Naive thymus-derived CD4-positive, alpha-beta T cell (primary cell): ENCODE data around the gene XAGE3. TPM values are rescaled to one million over a fixed set of nuclear protein-coding genes. Genes with fewer than 3 reads are reported as not detected.
"Not testable (repeated sequence)": the region's sequence is repeated elsewhere in the genome, so short reads cannot be mapped to it uniquely, and the experiment has no call there.

ENCODE experiments used
- ATAC-seq: fragments of 150-1000 bp; cut with Tn5 transposase; 2 replicates; pipeline ENCODE4 v1.10.0; 2021; ENCODE audit warnings: mild to moderate bottlenecking, moderate library complexity
- CTCF ChIA-PET: fragments of 350-600 bp; sonication (Branson Sonifier 250); formaldehyde crosslinking; loops from one replicate; lab custom pipeline; 2021; ENCODE audit warnings: antibody characterized with exemption; lab: Charles Lee
- POLR2A ChIA-PET: fragments of 350-600 bp; sonication (Branson Sonifier 250); formaldehyde crosslinking; loops from one replicate; lab custom pipeline; 2021; ENCODE audit warnings: antibody characterized with exemption, inconsistent platforms; lab: Charles Lee
- DNase-seq, 9 donors: peaks; one replicate each; pipeline versions ENCODE4 v3.0.0 to v3.0.0-alpha.2; 2020 to 2022; ENCODE audit warnings: mixed read lengths in 1 of 9
- H3K27ac ChIP-seq: one replicate; pipeline ENCODE4 v1.7.0; 2013; ENCODE audit warnings: mild to moderate bottlenecking, low read depth, low read length, moderate library complexity
- H3K27me3 ChIP-seq, 2 donors: one replicate each; pipeline ENCODE4 v1.7.0; 2013; ENCODE audit warnings: low read length in 2 of 2, mild to moderate bottlenecking in 2 of 2, moderate library complexity in 2 of 2; ENCODE audit not compliant: control insufficient read depth in 2 of 2, insufficient read depth in 2 of 2
- H3K36me3 ChIP-seq, 3 experiments: 1 replicate in 2 of 3; 2 replicates in 1 of 3; pipeline ENCODE4 v1.7.0; 2013; ENCODE audit warnings: low read length in 3 of 3, mild to moderate bottlenecking in 3 of 3, moderate library complexity in 1 of 3; ENCODE audit not compliant: insufficient read depth in 3 of 3, control insufficient read depth in 2 of 3
- H3K4me1 ChIP-seq, 2 donors: one replicate each; pipeline ENCODE4 v1.7.0; 2013; ENCODE audit warnings: low read length in 2 of 2, mild to moderate bottlenecking in 2 of 2, moderate library complexity in 1 of 2; ENCODE audit not compliant: control insufficient read depth in 2 of 2, insufficient read depth in 2 of 2
- H3K4me3 ChIP-seq: 2 replicates; pipeline ENCODE4 v1.7.0; 2013; ENCODE audit warnings: mild to moderate bottlenecking, low read length
- H3K9me3 ChIP-seq, 3 experiments: 1 replicate in 2 of 3; 2 replicates in 1 of 3; pipeline ENCODE4 v1.7.0; 2013; ENCODE audit warnings: low read length in 3 of 3; ENCODE audit not compliant: control insufficient read depth in 2 of 3
- H3K27ac Mint-ChIP-seq, 9 donors: one replicate each; pipeline ENCODE4 v1.8.0; 2020 to 2022; ENCODE audit warnings: mixed read lengths in 9 of 9, mild to moderate bottlenecking in 8 of 9, moderate library complexity in 5 of 9, inconsistent platforms in 2 of 9
- H3K27me3 Mint-ChIP-seq, 5 donors: one replicate each; pipeline ENCODE4 v1.8.0; 2021 to 2022; ENCODE audit warnings: mixed read lengths in 5 of 5, mild to moderate bottlenecking in 1 of 5
- H3K36me3 Mint-ChIP-seq, 5 donors: one replicate each; pipeline ENCODE4 v1.8.0; 2020 to 2022; ENCODE audit warnings: mixed read lengths in 5 of 5, mild to moderate bottlenecking in 3 of 5, inconsistent platforms in 1 of 5
- H3K4me1 Mint-ChIP-seq, 7 donors: one replicate each; pipeline ENCODE4 v1.8.0; 2020 to 2022; ENCODE audit warnings: mixed read lengths in 7 of 7, mild to moderate bottlenecking in 3 of 7, inconsistent platforms in 1 of 7
- H3K4me3 Mint-ChIP-seq, 10 donors: one replicate each; pipeline ENCODE4 v1.8.0; 2020 to 2022; ENCODE audit warnings: mild to moderate bottlenecking in 10 of 10, mixed read lengths in 10 of 10, moderate library complexity in 6 of 10, inconsistent platforms in 2 of 10
- H3K9me3 Mint-ChIP-seq, 11 donors: one replicate each; pipeline ENCODE4 v1.8.0; 2020 to 2022; ENCODE audit warnings: mixed read lengths in 11 of 11, mild to moderate bottlenecking in 4 of 11, inconsistent platforms in 1 of 11, moderate library complexity in 1 of 11
- intact Hi-C, 2 donors: fragments of 100-400 bp; cut with micrococcal nuclease; formaldehyde crosslinking; loops; one replicate each; pipeline ENCODE4 v1.15.1; 2023
- polyA plus RNA-seq, 2 donors: library from polyadenylated mRNA; unstranded; fragments of 300-500 nt; fragmentation: Illumina TruSeq; gene quantifications; one replicate each; pipeline ENCODE4 v1.2.3, GENCODE V29; 2021
- total RNA-seq, 6 experiments: library from RNA in 5 of 6; stranded (reverse) in 5 of 6; gene quantifications; 1 replicate in 5 of 6; 2 replicates in 1 of 6; pipeline ENCODE4 v1.2.3 and lab custom pipeline; 2021 to 2026

Gene XAGE3
- total and polyA plus RNA-seq, 7 experiments from 2014 or later: not detected

- no peaks in the 10 kb centered on the region for H3K9me3 ChIP-seq
- no peak overlapping the region for H3K27ac Mint-ChIP-seq
- POLR2A ChIA-PET: no interaction called here
- no peaks in the 10 kb centered on the region for H3K36me3 ChIP-seq
- H3K27me3 Mint-ChIP-seq: peaks cover 0 to 7% (median 0%) of the 10 kb centered on the region in 5 donors
- H3K4me1 ChIP-seq: no peaks in the 10 kb centered on the region
- DNase-seq (no peak), ATAC-seq (no peak)
- no peak overlapping the region for H3K4me3 Mint-ChIP-seq
- intact Hi-C loops: no loop called here
- H3K27me3 ChIP-seq: no peaks in the 10 kb centered on the region
- no peaks in the 10 kb centered on the region for H3K4me1 Mint-ChIP-seq
- H3K9me3 Mint-ChIP-seq: no peaks in the 10 kb centered on the region
- CTCF ChIA-PET: no interaction called here
- H3K27ac ChIP-seq: no peak overlapping the region
- no peaks in the 10 kb centered on the region for H3K36me3 Mint-ChIP-seq
- no peak overlapping the region for H3K4me3 ChIP-seq
Measured at GRCh38 chrX:52874661-52875060, 6.8 kb upstream of the XAGE3 start.

- H3K36me3 Mint-ChIP-seq, H3K27me3 Mint-ChIP-seq, H3K9me3 ChIP-seq, intact Hi-C loops, H3K36me3 ChIP-seq, H3K4me3 ChIP-seq, H3K27me3 ChIP-seq, H3K4me1 ChIP-seq, H3K27ac ChIP-seq, H3K9me3 Mint-ChIP-seq, H3K4me1 Mint-ChIP-seq, CTCF ChIA-PET, ATAC-seq, H3K4me3 Mint-ChIP-seq, H3K27ac Mint-ChIP-seq, DNase-seq: not testable (repeated sequence)
- POLR2A ChIA-PET: interaction anchor here (0.6 kb wide), 1 partner anchor 59 kb away, joined by 5 read pairs; no protein-coding TSS in a partner anchor
Measured at GRCh38 chrX:52873825-52874224, 5.9 kb upstream of the XAGE3 start.

GRCh38 chrX:52870046-52870445, 2.2 kb upstream of the XAGE3 start:
- Mint-ChIP-seq H3K4me1 (no peaks in the 10 kb centered on the region), H3K27ac (no peak overlapping the region), H3K36me3 (no peaks in the 10 kb centered on the region), H3K9me3 (no peaks in the 10 kb centered on the region), H3K4me3 (no peak overlapping the region), H3K27me3 (peaks cover 0 to 10% (median 0%) of the 10 kb centered on the region in 5 donors)
- Histone ChIP-seq H3K27me3 (no peaks in the 10 kb centered on the region), H3K4me3 (no peak overlapping the region), H3K27ac (no peak overlapping the region), H3K36me3 (no peaks in the 10 kb centered on the region), H3K9me3 (no peaks in the 10 kb centered on the region), H3K4me1 (no peaks in the 10 kb centered on the region)
- ATAC-seq: no peak
- intact Hi-C loops: no loop called here
- DNase-seq: no peak
- POLR2A ChIA-PET: no interaction called here
- CTCF ChIA-PET: no interaction called here

- Histone ChIP-seq H3K9me3 (no peaks in the 10 kb centered on the region), H3K4me3 (no peak overlapping the region), H3K27me3 (no peaks in the 10 kb centered on the region), H3K4me1 (no peaks in the 10 kb centered on the region), H3K36me3 (no peaks in the 10 kb centered on the region), H3K27ac (no peak overlapping the region)
- H3K4me3 Mint-ChIP-seq: no peak overlapping the region
- H3K4me1 Mint-ChIP-seq: no peaks in the 10 kb centered on the region
- ChIA-PET CTCF (no interaction called here), POLR2A (no interaction called here)
- peaks cover 0 to 7% (median 0%) of the 10 kb centered on the region in 5 donors for H3K27me3 Mint-ChIP-seq
- ATAC-seq: no peak
- intact Hi-C loops: no loop called here
- H3K9me3 Mint-ChIP-seq: no peaks in the 10 kb centered on the region
- H3K36me3 Mint-ChIP-seq: no peaks in the 10 kb centered on the region
- DNase-seq: no peak
- H3K27ac Mint-ChIP-seq: no peak overlapping the region
Measured at GRCh38 chrX:52865343-52865998, 2.4 kb downstream of the XAGE3 start.

GRCh38 chrX:52856991-52857525, 10.8 kb downstream of the XAGE3 start:
- H3K27me3 ChIP-seq, H3K4me3 Mint-ChIP-seq, DNase-seq, H3K36me3 Mint-ChIP-seq, H3K4me1 ChIP-seq, POLR2A ChIA-PET, H3K36me3 ChIP-seq, H3K9me3 ChIP-seq, H3K9me3 Mint-ChIP-seq, ATAC-seq, H3K4me1 Mint-ChIP-seq, H3K27ac ChIP-seq, intact Hi-C loops, H3K4me3 ChIP-seq, H3K27ac Mint-ChIP-seq, CTCF ChIA-PET: not testable (repeated sequence)
- peaks cover 0 to 17% (median 6%) of the 10 kb centered on the region in 5 donors for H3K27me3 Mint-ChIP-seq

GRCh38 chrX:52852110-52852860, 15.6 kb downstream of the XAGE3 start:
- H3K4me1 Mint-ChIP-seq: no peaks in the 10 kb centered on the region
- no peak overlapping the region for H3K4me3 ChIP-seq
- H3K4me1 ChIP-seq: no peaks in the 10 kb centered on the region
- H3K4me3 Mint-ChIP-seq: no peak overlapping the region
- no peak for DNase-seq
- CTCF ChIA-PET: no interaction called here
- no peaks in the 10 kb centered on the region for H3K9me3 ChIP-seq
- H3K27me3 Mint-ChIP-seq: peaks cover 0 to 16% (median 7%) of the 10 kb centered on the region in 5 donors
- H3K9me3 Mint-ChIP-seq: peaks cover 0 to 2% (median 0%) of the 10 kb centered on the region in 11 donors
- H3K27me3 ChIP-seq: no peaks in the 10 kb centered on the region
- intact Hi-C loops: no loop called here
- no peak for ATAC-seq
- no peak overlapping the region for H3K27ac ChIP-seq
- no peaks in the 10 kb centered on the region for H3K36me3 ChIP-seq
- POLR2A ChIA-PET: no interaction called here
- no peaks in the 10 kb centered on the region for H3K36me3 Mint-ChIP-seq
- no peak overlapping the region for H3K27ac Mint-ChIP-seq
